T-helper 2 cell treated with Interferon-gamma antibody and Interleukin-4, amounts not matched to agents 100 ng/mL and 5 ng/mL, for 36 hours (primary cell): ENCODE data around the gene CYSRT1. TPM values are rescaled to one million over a fixed set of nuclear protein-coding genes. Genes with fewer than 3 reads are reported as not detected.

Experiments
- intact Hi-C: fragments of 100-400 bp; cut with micrococcal nuclease; formaldehyde crosslinking; loops from one replicate; pipeline ENCODE4 v1.15.1; 2023
- total RNA-seq: library from RNA; stranded (reverse); gene quantifications from 2 replicates; pipeline ENCODE4 v1.2.3, GENCODE V29; 2022

The CYSRT1 gene
- total RNA-seq, 1 donor from 2014 or later: 0.27 TPM

DNA sequence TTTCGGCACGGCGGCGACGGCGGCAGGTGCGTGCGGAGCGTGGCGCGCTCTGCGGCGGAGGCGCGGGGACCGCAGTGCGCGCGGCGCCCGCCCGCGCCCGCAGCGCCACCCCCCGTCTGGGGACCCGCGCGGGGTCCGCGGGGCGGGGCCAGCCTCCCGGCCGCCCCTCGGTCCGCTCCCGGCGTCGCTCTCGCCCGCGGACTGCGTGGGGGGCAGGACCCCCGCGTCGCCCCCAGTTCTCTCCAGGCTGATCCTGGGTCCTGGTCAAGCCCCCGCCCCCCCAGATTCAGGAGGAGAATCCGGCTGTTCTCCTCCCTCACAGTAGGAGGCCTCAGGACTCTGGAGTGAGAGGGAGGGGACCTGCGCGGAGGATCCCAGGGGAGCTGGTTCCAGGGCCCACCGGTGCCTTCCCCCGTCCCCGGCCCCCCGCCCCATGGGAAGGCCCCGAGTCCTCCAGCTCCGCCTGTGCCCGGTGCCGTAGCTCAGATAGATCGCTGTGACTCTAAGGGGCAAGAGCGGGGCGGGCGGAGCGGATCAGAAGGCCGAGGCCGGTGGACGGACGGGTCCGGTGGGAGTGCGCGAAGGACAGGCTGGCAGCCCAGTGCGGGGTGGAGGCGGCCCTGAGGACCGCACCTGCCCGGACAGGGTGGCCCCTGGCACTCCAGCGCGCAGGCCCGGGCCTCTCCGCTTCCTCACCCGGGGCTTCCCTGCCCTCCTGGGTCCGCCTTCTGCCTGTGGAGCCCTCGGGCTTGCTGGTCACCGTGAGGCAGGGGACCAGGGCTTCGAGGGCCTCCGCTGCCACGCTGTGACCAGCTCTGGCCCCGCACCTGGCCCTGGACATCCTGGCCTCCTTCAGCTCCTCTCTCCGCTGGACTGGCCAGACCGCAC lies 2.5 kb upstream of the CYSRT1 start, which contains the start of gene RNF208:
RNF208 (minus strand) TSS at position 51 of the 888 bp plus-strand sequence. CDS start 1,028 bp downstream, outside the sequence.
- intact Hi-C loops: loop anchor here (1.0 to 10.0 kb wide), 8 partner anchors 17 to 418 kb away; partner anchors contain the start of genes ANAPC2, DPP7, NDOR1 and NELFB

DNA sequence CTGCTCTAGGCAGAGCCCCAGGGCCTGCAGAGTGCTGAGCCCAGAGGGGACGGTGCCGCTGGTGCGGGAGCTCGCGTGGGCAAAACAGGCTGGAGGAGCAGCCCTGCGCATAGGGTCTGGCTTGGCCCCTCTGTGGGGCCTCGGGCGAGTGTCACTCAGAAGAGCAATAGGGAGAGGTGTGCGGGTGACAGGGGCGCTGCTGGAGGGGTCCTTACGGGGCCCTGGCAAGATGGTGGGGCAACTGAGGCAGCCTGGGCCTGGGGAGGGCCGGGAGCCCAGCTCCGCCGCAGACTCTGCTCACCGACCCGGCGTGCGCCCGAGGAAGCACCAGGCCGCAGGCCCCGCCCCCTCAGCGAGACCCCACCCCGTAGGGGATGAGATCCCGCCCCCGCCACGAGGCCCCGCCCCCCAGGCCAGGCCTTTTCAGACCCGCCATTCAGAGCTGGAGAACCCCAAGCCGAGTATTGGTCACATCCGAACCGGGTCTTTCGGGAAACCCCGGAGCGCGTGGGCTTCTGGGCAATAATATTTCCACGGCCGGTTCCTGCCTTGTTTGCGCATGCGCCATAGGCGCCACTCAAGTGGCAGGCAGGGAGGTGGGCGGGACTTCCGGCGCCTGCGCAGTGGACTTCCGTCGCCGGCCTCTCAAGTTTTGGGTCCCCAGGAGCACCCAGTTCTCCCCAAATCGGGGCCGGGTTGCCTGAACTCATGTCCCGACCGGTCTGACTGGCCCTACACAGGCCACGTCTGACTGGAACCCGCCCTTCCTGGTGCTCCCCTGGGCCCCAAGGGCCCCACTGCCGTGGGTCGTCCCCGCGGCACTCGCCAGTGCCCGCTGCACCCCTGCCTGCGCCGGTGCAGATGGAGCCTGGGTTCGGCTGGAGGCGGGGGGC lies 1.6 kb upstream of the CYSRT1 start:
- intact Hi-C loops: loop anchor here (1.0 to 10.0 kb wide), 8 partner anchors 18 to 419 kb away; partner anchors contain the start of genes ANAPC2, DPP7, NDOR1 and NELFB

DNA sequence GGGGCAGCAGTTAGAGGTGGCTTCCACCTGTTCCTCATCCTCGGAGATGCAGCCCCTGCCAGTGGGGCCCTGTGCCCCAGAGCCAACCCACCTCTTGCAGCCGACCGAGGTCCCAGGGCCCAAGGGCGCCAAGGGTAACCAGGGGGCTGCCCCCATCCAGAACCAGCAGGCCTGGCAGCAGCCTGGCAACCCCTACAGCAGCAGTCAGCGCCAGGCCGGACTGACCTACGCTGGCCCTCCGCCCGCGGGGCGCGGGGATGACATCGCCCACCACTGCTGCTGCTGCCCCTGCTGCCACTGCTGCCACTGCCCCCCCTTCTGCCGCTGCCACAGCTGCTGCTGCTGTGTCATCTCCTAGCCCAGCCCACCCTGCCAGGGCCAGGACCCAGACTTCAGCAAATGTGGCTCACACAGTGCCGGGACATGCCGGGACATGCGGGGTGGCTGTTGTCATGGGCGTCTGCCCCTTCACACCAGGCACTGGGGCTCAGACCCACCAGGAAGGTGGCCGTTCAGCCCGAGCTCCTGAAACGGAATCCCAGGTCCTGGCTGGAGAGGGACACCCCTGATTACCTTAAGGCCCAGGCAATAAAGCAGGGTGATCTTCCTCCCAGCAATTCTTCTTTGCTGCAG lies 841 bp downstream of the CYSRT1 start:
- intact Hi-C loops: loop anchor here (10.0 kb wide), 1 partner anchor 421 kb away; the partner anchor contains the start of gene RABL6

DNA sequence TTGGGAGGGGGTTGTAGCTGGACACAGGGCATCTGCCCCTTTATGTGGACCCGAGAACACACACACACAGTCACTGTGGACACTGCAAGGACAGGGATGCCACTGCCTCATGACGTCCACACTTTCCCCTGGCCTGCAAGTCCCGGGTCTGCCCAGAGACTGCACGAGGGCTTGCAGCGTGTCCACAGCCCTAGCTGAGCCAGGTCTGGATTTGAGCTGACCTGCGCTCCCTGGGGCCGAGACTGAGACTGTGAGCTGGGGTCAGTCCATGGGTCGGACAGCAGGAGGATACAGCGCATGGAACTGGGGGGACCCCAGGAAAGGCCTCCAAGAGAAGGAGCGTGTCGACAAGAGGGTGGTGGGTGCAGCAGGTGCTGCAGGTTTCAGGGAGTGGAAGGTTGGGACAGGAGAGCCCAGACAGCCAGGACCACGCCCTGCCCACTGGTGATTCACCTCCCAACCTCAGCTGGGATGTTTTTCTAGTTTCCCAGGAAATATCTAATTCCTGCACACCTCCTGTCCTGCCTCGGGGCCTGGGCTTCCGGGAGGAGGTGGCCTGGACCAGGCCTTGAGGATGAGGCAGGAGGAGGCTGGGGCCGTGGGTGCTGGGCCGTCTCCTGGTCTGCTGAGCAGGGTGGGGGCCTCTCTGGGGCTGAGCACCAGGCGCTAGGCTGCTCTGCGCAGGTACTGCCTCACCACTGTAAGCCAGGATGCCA lies 1.5 kb downstream of the CYSRT1 start:
- intact Hi-C loops: loop anchor here (10.0 kb wide), 1 partner anchor 422 kb away; the partner anchor contains the start of gene RABL6

DNA sequence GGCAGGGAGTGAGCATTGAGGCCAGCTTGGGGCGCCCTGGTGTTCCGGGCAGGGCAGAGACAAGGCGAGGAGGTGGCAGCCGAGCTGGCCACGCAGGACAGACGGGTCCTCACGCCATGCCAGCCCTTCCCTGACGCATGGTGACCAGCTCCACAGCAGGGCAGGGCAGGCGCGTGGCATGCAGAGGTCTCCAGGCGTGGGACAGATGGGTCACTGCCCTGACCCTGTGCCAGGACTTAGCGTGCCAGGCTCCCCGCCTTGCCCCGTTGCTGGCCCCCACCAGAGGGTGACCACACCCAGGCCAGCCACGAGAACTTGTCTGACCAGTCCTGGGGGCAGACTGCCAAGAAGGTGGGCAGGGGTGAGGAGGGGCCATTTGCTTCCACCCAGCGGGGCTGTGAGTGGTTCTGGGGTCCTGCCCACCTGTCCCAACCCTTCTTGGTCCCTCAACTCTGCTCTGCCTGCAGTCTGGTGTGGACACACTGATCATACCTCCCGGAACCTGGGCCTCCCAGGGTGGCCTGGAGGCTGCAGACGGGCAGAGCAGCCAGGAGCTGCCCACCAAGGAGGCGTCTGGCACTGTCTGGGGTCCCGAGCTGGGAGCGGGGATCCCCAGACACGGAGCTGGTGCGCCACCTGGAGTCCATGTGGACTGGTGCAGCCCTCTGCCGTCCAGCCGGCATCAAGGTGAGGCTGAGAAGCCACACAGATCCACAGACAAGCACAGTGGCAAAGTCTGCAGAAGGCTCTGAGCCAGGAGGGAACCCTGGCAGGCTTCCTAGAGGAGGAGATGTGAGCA lies 2.3 kb downstream of the CYSRT1 start, which contains the start of gene RNF224:
RNF224 (plus strand) TSS at position 449 of the 799 bp plus-strand sequence. CDS start 834 bp downstream, outside the sequence.
- intact Hi-C loops: loop anchor here (10.0 kb wide), 1 partner anchor 422 kb away; the partner anchor contains the start of gene RABL6

DNA sequence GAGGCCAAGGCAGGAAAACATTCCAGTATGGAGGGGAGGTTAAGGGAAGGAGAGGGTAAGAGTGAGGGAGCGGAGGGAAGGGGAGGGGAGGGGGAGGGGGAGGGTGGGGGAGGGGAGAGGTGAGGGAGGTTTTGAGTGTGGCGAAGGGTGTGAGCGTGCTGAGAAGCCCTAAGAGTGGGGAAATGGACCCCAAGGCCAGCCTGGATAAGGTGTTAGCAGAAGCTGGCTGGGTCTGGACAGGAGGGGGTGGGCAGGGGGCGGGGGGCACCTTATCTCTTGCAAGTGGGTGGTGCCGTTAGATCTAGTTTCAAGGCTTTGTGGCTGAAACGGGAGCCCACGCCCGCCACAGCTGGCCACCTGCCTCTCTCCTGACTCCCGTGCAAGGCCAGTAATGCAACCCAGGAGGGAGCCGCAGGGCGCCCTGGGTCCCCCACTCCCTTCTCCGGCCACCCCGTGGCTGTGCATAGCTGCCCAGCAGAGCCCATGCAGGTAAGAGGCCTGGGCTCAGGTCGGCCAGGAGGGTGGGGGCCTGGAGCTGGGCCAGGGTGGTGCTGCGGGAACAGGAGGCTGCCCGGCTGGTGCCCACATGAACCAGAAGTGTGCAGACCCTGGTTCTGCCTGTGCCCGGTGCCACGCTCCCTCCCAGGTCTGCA lies 3.0 kb downstream of the CYSRT1 start:
- intact Hi-C loops: loop anchor here (10.0 kb wide), 1 partner anchor 423 kb away; the partner anchor contains the start of gene RABL6

DNA sequence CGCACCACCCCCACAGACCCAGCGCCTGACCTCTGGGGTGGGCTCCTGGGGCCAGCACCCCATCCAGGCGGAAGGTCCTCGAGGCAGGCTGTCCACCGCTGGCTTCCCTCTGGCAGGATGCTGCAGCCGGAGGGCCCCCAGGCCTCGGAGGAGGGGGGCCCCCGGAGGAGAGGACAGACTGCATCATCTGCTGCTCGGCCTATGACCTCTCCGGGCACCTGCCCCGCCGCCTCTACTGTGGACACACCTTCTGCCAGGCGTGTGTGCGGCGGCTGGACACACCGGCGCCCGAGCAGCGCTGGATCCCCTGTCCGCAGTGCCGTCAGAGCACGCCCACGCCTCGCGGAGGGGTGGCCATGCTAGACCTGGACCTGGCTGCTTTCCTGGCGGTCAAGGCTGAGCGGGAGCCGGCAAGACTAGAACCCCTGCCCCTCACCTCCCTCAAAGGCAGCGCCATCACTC lies 3.6 kb downstream of the CYSRT1 start:
- intact Hi-C loops: loop anchor here (10.0 kb wide), 1 partner anchor 424 kb away; the partner anchor contains the start of gene RABL6

DNA sequence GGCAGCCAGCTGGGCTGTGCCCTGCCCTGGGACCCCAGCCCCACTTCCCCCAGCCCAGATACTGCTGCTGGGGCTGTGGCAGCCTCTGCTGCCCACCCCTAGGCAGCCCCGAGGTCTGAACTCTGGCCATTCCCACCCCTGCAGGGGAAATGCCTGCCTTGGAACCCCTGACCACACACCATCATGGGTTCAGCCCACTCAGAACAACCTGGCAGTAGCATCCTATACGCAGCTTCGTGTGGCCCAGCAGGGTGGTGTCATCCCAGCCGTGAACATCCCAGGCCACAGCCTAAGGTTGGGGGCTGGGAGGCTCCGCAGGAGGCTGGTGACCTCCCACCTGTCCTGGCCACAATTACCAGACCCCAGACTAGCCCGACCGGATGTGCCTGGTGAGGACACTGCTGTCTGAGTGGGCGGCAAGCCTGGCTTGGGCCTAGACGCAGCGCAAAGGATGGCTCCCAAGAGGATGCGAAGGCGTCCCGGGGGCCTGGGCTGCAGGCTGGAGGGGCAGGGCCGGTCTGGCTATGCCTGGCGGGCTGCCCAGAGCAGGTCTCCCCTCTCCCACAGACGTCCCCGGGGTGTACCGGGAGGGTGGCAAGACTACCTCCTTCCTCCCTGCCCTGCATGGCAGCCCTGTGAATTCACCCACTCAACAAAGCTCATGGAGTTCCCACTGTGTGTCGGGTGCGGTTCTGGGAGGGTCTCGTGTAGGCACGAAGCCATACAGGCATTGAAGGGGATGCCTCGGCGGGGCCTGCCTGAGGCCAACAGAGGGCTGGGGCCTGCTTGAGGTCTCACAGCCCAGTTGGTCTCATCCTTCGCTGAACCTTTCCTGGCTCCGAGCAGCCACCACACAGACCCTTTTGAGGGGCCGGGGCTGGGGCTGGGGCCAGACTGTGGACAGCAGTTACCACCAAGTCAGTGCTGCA lies 4.3 kb downstream of the CYSRT1 start:
- intact Hi-C loops: loop anchor here (10.0 kb wide), 1 partner anchor 424 kb away; the partner anchor contains the start of gene RABL6

DNA sequence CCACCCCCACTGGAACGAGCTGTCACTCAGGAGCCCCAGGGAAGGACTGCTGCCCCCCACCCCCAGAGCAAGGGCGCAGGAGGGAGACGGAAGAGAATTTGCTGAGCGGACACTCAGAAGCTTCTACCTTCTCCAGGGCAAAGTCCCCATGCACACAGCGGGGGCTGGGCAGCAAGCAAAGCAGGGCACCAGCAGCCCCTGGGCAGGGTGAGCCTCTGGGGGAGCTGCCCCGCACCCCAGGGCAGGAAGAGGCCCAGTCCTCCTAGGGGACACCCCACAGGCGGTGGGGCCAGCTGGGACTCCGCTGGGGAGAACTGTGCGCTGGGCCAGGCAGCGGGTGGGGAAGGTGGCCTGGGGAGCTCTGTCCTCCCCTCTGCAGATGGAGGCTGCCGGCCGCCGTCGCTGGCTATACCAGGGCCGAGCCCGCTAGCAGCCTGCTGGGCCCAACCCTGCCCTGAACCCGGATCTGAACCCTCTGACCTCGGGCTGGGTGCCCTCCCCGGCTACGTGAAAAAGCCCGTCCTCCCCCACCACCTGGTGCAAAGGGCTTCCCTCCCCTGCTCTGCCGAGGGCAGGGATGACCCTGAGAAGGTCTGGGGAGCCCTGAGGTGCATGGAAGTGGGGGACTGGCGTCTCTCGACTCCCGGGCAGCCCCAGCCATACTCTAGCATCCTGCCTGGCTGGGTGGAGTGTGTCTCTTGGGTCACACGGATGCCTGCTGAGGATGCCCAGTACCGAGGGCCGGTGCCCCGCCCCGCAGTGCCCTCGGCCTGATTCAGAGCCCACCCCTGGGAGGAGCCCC lies 5.1 kb downstream of the CYSRT1 start:
- intact Hi-C loops: loop anchor here (10.0 kb wide), 1 partner anchor 425 kb away; the partner anchor contains the start of gene RABL6

DNA sequence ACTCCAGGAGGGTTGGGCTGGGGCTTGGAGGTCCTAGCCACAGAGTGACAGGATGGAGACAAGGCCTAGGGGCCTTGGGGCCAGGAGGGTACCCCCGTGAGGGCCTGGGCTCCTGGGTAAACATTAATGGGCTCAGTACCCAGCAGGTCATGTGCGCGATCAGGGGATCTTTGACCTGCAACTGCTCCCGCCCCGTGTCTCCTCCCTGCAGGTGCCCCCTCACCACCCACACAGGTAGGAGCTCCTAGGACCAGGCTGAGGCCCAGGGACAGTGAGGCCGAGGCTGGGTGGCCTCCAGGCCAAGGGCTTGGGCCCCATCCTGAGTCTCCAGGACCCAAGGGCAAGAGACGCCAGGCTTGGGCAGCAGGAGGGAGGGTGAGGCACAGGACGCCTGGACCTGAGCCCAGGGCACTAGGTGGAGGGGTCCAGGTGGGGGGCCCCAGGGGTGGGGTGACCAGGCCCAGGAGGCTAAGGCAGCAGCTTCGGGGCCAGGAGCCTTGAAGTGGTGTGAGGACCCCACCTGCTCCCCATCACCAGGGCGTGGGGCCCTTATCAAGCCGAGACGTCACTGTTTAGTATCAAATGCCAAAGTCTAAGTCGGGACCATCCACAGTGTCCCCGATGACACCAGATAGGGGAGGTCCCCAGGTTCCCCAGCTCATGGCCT lies 5.9 kb downstream of the CYSRT1 start, which contains the start of gene SLC34A3:
SLC34A3 (plus strand) TSS at position 197 of the 667 bp plus-strand sequence. CDS start 802 bp downstream, outside the sequence.
- intact Hi-C loops: no loop called here

DNA sequence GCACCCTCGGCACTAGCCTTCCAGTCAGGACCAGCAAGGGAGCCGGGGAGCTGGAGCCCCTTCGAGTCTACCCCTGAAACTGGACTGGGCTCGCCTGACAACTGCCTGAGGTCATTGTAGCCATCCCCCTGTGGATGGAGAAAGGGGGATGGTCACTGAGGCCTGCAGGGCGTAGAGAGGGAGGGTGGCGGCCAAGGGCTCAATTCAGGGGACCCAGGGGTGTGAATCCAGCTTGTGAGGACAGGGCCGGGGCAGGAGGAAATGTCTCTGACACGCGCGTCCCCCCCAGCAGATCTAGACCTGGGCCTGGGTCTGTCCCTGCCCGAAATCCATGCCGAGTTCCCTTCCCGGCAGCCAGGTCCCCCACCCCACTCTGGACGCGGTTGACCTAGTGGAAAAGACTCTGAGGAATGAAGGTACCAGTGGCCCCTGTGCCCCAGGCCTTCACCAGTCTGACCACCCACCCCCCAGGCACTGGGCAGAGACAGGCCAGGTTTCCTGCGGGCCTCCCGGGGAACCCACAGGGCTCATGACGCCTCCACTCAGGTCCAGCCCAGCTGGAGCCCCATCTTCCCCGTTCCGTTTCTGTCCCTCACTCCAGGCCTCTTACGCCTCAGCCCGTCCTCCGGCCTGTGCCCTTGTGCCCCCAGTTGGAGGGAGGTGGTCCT lies 6.5 kb downstream of the CYSRT1 start:
- intact Hi-C loops: no loop called here

DNA sequence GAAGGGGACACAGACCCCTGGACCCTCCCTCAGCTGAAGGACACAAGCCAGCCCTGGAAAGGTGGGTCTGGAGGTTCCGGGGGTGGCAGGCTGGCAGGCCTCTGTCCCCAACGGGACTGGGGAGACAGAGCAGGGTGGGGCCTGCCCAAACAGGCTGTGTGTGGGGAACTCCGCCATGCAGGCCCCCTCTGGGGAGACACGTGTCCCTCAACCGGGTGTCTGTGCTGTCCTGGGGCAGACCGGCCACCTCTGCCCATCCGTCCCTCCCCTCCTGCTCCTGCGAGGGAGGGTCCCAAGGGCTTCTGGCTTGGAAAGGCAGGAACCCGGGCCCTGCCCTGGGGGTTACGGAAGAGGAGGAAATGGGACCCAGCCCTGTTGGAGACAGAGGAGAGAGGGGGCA lies 7.1 kb downstream of the CYSRT1 start:
- intact Hi-C loops: no loop called here

DNA sequence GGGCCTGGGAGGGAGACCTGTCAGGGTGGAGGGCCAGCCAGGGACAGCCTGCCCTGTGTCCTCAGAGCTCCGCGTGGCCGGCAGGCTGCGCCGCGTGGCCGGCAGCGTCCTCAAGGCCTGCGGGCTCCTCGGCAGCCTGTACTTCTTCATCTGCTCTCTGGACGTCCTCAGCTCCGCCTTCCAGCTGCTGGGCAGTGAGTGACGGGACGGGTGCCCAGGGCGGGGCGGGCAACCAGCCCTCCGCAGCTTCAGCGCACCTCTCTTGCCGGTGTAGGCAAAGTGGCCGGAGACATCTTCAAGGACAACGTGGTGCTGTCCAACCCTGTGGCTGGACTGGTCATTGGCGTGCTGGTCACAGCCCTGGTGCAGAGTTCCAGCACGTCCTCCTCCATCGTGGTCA lies 7.5 kb downstream of the CYSRT1 start:
- intact Hi-C loops: no loop called here

DNA sequence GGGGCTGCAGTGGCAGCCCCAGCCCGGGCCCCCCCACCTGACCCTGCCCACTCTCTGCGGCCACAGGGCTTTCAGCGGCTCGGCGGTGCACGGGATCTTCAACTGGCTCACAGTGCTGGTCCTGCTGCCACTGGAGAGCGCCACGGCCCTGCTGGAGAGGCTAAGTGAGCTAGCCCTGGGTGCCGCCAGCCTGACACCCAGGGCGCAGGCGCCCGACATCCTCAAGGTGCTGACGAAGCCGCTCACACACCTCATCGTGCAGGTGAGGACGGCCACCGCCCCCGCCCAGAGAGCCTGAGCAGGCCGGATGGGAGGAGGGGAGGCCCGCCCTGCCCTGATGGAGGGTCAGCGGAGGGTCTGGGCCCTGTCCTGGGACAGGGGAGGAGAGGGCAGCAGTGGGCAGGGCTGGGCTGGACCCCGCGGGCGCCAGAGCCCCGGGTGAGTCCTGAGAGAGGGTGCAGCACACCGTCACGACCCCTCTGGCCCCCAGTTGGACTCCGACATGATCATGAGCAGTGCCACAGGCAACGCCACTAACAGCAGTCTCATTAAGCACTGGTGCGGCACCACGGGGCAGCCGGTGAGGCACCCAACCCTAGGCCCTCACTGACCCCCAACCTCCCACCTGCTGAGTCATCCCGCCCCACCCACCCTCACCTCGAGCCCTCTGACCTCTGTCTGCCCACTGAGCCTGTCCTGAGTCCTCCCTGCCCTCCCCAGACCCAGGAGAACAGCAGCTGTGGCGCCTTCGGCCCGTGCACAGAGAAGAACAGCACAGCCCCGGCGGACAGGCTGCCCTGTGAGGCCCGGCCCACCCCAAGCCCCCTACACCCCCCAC lies 8.4 kb downstream of the CYSRT1 start:
- intact Hi-C loops: no loop called here
